ENCODE measurements around the gene TEDC2. TPM values are rescaled to one million over a fixed set of nuclear protein-coding genes. Genes with fewer than 3 reads are reported as not detected.
A peak's percentile ranks its signal among the peaks of the same experiment; 100 is the strongest.

Gene TEDC2
- total and polyA plus RNA-seq, 7 experiments from 2014 or later = 0.32 to 16.7 (median 0.62) TPM; not detected in 1

DNA sequence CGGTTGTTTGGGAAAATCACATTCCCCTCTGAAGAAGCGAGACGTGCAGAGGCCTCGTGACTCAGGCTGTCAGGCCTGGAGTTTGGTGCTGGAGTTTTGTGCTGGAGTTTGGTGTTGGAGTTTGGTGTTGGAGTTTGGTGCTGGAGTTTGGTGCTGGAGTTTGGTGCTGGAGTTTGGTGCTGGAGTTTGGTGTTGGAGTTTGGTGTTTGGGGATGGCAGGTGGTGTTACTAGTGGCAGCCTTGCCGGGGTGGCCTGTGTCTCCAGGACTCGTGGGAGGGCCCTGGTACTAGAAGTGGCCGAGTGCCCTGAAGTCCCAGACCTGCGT is 27.6 kb downstream of the TEDC2 start:
- no peaks in the 10 kb centered on the region for H3K36me3 ChIP-seq (ENCODE audit: control insufficient read depth in 2 of 3, insufficient read depth in 3 of 3, low read length in 3 of 3)
- peak overlapping the region; percentile 39 to 76 (median 56) for H3K4me3 Mint-ChIP-seq
- peaks cover 10 to 15% of the 10 kb centered on the region in 2 donors for H3K4me1 ChIP-seq (ENCODE audit: control insufficient read depth in 2 of 2, insufficient read depth in 2 of 2, low read length in 2 of 2)
- H3K4me1 Mint-ChIP-seq = peaks cover 11 to 20% (median 13%) of the 10 kb centered on the region in 7 donors
- H3K27me3 ChIP-seq (ENCODE audit: control insufficient read depth in 2 of 2, insufficient read depth in 2 of 2, low read length in 2 of 2) = no peaks in the 10 kb centered on the region
- CTCF ChIA-PET = interaction anchor here (1.4 to 1.5 kb wide), 2 partner anchors 58 to 293 kb away, joined by 4 to 6 read pairs; partner anchors contain the start of gene CCNF
- POLR2A ChIA-PET = interaction anchor here (1.3 to 1.6 kb wide), 3 partner anchors 27 to 92 kb away, joined by 3 read pairs; partner anchors contain the start of genes ATP6V0C and CCNF
- no peaks in the 10 kb centered on the region for H3K36me3 Mint-ChIP-seq
- DNase-seq = no peak
- peak overlapping the region; percentile 25 to 94 (median 75) for H3K27ac Mint-ChIP-seq
- ATAC-seq = no peak
- no peaks in the 10 kb centered on the region for H3K27me3 Mint-ChIP-seq
- intact Hi-C loops (cut with micrococcal nuclease) = loop anchor here (1.0 kb wide), 7 partner anchors 13 to 292 kb away; partner anchors contain the start of genes ABCA3 (in 2 of the 2), CCNF (in 1 of the 2), ECI1 (in 1 of the 2) and RNPS1 (in 1 of the 2)
- no peaks in the 10 kb centered on the region for H3K9me3 ChIP-seq (ENCODE audit: control insufficient read depth in 2 of 3, low read length in 3 of 3)
- no peak overlapping the region for H3K4me3 ChIP-seq (ENCODE audit: low read length)
- peak overlapping the region; percentile 24 for H3K27ac ChIP-seq (ENCODE audit: low read depth, low read length)
- H3K9me3 Mint-ChIP-seq = no peaks in the 10 kb centered on the region

DNA sequence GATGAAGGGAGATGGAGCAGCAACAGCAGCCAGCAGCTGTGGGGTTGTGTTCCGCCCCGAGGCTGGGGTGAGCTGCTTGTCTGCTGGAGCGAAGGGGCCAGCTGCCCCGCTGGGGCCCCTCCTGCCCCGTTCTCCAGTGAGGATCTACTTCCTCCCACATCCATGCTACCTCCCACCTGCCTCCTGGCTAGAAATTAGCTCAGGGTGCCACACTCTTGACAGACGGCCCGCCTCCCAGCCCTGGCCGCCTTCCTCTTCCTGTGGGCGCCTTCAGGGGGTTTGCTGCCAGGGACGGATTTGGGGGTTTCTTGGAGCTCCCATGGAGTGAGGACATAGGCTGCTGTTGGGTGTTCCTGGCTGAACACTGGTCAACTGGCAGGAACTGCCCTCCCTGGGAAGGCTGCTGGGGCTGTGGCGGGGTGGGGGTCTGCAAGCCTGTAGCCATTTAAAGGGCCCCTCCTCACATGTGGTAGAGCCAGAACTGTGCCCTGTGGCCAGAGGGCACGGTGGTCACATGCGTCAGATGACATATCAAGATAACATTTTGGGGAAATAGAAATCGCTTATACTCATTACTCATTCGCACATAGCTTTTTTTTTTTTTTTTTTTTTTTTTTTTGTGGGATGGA is 28.1 kb downstream of the TEDC2 start:
- ChIA-PET POLR2A (interaction anchor here (0.6 to 0.8 kb wide), 3 partner anchors 149 to 479 kb away, joined by 3 read pairs; no protein-coding TSS in a partner anchor), CTCF (interaction anchor here (1.1 to 1.4 kb wide), 2 partner anchors 148 to 293 kb away, joined by 4 read pairs; partner anchors contain the start of gene ABCA3)
- no peak overlapping the region for H3K27ac Mint-ChIP-seq
- H3K27me3 Mint-ChIP-seq = no peaks in the 10 kb centered on the region
- Histone ChIP-seq H3K4me3 (ENCODE audit: low read length) (no peak overlapping the region), H3K36me3 (ENCODE audit: control insufficient read depth in 2 of 3, insufficient read depth in 3 of 3, low read length in 3 of 3) (no peaks in the 10 kb centered on the region), H3K27ac (ENCODE audit: low read depth, low read length) (no peak overlapping the region), H3K4me1 (ENCODE audit: control insufficient read depth in 2 of 2, insufficient read depth in 2 of 2, low read length in 2 of 2) (peaks cover 10 to 15% of the 10 kb centered on the region in 2 donors), H3K27me3 (ENCODE audit: control insufficient read depth in 2 of 2, insufficient read depth in 2 of 2, low read length in 2 of 2) (no peaks in the 10 kb centered on the region), H3K9me3 (ENCODE audit: control insufficient read depth in 2 of 3, low read length in 3 of 3) (no peaks in the 10 kb centered on the region)
- DNase-seq (no peak), ATAC-seq (peak; percentile 45)
- intact Hi-C loops (cut with micrococcal nuclease) = loop anchor here (1.0 kb wide), 7 partner anchors 14 to 293 kb away; partner anchors contain the start of genes ABCA3 (in 2 of the 2), CCNF (in 1 of the 2), ECI1 (in 1 of the 2) and RNPS1 (in 1 of the 2)
- H3K4me1 Mint-ChIP-seq = peaks cover 11 to 16% (median 13%) of the 10 kb centered on the region in 7 donors
- no peaks in the 10 kb centered on the region for H3K9me3 Mint-ChIP-seq
- no peaks in the 10 kb centered on the region for H3K36me3 Mint-ChIP-seq
- peak overlapping the region in 1 of 10 donors; percentile 68 for H3K4me3 Mint-ChIP-seq

DNA sequence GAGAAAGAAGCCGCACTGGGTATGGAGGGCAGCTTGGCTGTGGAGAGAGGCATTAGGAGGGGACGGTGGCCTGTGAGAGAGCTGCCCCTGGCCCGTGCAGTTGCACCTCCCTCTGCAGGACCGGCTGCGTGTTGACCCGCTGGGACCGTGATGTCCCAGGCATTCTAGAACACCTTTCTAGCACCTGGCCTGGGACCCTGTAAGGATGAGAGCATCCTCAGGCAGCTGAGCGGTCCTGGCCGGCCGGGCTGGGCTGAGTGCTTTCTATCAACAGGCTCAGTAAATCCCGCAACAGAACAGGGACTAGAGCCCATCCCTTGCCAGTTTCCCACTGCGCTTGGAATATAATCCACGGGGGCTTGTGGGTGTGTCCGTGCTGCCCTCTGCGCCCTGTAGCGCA is 29.7 kb downstream of the TEDC2 start:
- H3K9me3 Mint-ChIP-seq = no peaks in the 10 kb centered on the region
- ChIA-PET CTCF (interaction anchor here (0.6 kb wide), 1 partner anchor 228 kb away, joined by 3 read pairs; no protein-coding TSS in a partner anchor), POLR2A (no interaction called here)
- no peak overlapping the region for H3K27ac Mint-ChIP-seq
- peaks cover 10 to 15% of the 10 kb centered on the region in 2 donors for H3K4me1 ChIP-seq (ENCODE audit: control insufficient read depth in 2 of 2, insufficient read depth in 2 of 2, low read length in 2 of 2)
- ATAC-seq (no peak), DNase-seq (no peak)
- H3K4me3 Mint-ChIP-seq = no peak overlapping the region
- H3K4me3 ChIP-seq (ENCODE audit: low read length) = no peak overlapping the region
- no peaks in the 10 kb centered on the region for H3K36me3 ChIP-seq (ENCODE audit: control insufficient read depth in 2 of 3, insufficient read depth in 3 of 3, low read length in 3 of 3)
- no peak overlapping the region for H3K27ac ChIP-seq (ENCODE audit: low read depth, low read length)
- H3K27me3 Mint-ChIP-seq = no peaks in the 10 kb centered on the region
- no peaks in the 10 kb centered on the region for H3K9me3 ChIP-seq (ENCODE audit: control insufficient read depth in 2 of 3, low read length in 3 of 3)
- intact Hi-C loops (cut with micrococcal nuclease) = no loop called here
- H3K4me1 Mint-ChIP-seq = peaks cover 11 to 14% (median 12%) of the 10 kb centered on the region in 7 donors
- no peaks in the 10 kb centered on the region for H3K27me3 ChIP-seq (ENCODE audit: control insufficient read depth in 2 of 2, insufficient read depth in 2 of 2, low read length in 2 of 2)
- H3K36me3 Mint-ChIP-seq = no peaks in the 10 kb centered on the region

DNA sequence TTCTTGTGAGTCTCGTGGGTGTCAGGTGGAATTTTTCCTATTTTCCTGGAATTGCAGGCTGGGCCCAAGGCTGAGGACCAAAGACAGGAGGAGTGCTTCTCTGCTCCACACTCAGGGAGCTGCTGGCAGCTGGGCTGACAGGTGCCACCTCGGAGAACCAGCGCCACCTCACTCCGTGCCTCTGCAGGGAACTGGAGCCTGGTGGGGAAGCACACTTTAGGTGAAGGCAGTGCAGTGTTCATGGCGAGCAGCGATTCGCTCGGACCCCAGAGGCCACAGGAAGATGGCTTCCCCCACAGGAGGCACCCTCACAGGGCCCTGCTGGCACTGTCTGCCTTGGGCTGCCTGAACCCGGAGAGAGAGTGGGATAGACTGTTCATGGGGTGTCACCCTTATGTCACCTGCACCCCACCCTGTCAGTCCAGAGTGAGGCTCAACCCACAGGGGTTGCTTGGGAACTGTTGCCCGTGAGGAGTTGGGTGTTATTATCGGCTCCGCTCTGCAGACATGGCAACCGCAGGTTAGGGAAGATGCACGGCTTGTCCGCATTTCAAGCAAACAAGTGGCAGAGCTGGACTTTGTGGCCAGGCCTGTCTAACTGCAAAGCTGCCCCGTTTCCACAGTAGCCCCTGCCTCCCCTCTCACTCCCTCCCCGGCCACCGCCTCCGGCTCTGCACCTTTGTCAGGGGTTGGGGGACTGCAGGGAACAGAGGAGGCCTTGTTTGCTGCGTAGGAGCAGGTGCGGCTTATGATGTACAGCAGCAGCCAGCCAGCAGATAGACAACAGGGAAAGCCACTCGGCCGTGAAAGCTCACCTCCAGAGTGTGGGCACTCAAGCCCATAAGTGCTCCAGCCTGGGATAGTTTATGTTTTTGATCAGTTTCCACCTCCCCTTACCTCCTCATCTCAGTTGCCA is 30.5 kb downstream of the TEDC2 start:
- H3K36me3 ChIP-seq (ENCODE audit: control insufficient read depth in 2 of 3, insufficient read depth in 3 of 3, low read length in 3 of 3) = no peaks in the 10 kb centered on the region
- Mint-ChIP-seq H3K27ac (no peak overlapping the region), H3K9me3 (no peaks in the 10 kb centered on the region), H3K36me3 (no peaks in the 10 kb centered on the region), H3K4me1 (peaks cover 10 to 13% (median 11%) of the 10 kb centered on the region in 7 donors), H3K4me3 (no peak overlapping the region), H3K27me3 (no peaks in the 10 kb centered on the region)
- H3K27me3 ChIP-seq (ENCODE audit: control insufficient read depth in 2 of 2, insufficient read depth in 2 of 2, low read length in 2 of 2) = no peaks in the 10 kb centered on the region
- DNase-seq (no peak), ATAC-seq (no peak)
- CTCF ChIA-PET = no interaction called here
- intact Hi-C loops (cut with micrococcal nuclease) = no loop called here
- POLR2A ChIA-PET = no interaction called here
- H3K4me3 ChIP-seq (ENCODE audit: low read length) = no peak overlapping the region
- no peaks in the 10 kb centered on the region for H3K9me3 ChIP-seq (ENCODE audit: control insufficient read depth in 2 of 3, low read length in 3 of 3)
- no peak overlapping the region for H3K27ac ChIP-seq (ENCODE audit: low read depth, low read length)
- peaks cover 10 to 15% of the 10 kb centered on the region in 2 donors for H3K4me1 ChIP-seq (ENCODE audit: control insufficient read depth in 2 of 2, insufficient read depth in 2 of 2, low read length in 2 of 2)

DNA sequence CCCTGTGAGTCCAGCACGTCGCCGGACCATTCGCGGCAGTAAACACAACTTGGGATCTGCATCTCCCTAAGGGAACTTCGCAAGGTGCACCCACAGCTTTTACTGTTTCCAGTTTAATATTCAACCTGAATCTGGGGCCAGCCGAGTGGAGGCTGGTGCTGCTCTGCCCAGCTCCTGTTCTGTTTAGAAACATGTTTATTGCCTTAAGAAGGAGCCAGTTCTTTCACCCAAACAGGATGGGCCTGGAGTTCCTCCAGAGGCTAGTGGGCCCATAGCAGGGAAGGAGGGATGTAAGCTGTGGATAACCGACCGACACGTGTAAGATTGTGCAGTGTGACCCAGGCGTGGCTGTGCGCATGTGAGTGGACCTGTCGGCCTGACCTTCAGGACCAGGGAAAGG is 32.4 kb downstream of the TEDC2 start:
- H3K4me1 Mint-ChIP-seq = peaks cover 3 to 5% (median 4%) of the 10 kb centered on the region in 7 donors
- ATAC-seq (no peak), DNase-seq (no peak)
- no peaks in the 10 kb centered on the region for H3K27me3 Mint-ChIP-seq
- intact Hi-C loops (cut with micrococcal nuclease) = no loop called here
- no peaks in the 10 kb centered on the region for H3K27me3 ChIP-seq (ENCODE audit: control insufficient read depth in 2 of 2, insufficient read depth in 2 of 2, low read length in 2 of 2)
- POLR2A ChIA-PET = no interaction called here
- H3K4me3 ChIP-seq (ENCODE audit: low read length) = no peak overlapping the region
- peaks cover 2 to 4% of the 10 kb centered on the region in 2 donors for H3K4me1 ChIP-seq (ENCODE audit: control insufficient read depth in 2 of 2, insufficient read depth in 2 of 2, low read length in 2 of 2)
- CTCF ChIA-PET = interaction anchor here (0.9 kb wide), 1 partner anchor 9 kb away, joined by 3 read pairs; no protein-coding TSS in a partner anchor
- no peak overlapping the region for H3K27ac ChIP-seq (ENCODE audit: low read depth, low read length)
- no peaks in the 10 kb centered on the region for H3K9me3 Mint-ChIP-seq
- no peaks in the 10 kb centered on the region for H3K9me3 ChIP-seq (ENCODE audit: control insufficient read depth in 2 of 3, low read length in 3 of 3)
- peak overlapping the region in 1 of 9 donors; percentile 36 for H3K27ac Mint-ChIP-seq
- H3K4me3 Mint-ChIP-seq = no peak overlapping the region
- H3K36me3 ChIP-seq (ENCODE audit: control insufficient read depth in 2 of 3, insufficient read depth in 3 of 3, low read length in 3 of 3) = peaks cover 0 to 15% (median 0%) of the 10 kb centered on the region in 3 experiments
- H3K36me3 Mint-ChIP-seq = peaks cover 0 to 3% (median 0%) of the 10 kb centered on the region in 5 donors

DNA sequence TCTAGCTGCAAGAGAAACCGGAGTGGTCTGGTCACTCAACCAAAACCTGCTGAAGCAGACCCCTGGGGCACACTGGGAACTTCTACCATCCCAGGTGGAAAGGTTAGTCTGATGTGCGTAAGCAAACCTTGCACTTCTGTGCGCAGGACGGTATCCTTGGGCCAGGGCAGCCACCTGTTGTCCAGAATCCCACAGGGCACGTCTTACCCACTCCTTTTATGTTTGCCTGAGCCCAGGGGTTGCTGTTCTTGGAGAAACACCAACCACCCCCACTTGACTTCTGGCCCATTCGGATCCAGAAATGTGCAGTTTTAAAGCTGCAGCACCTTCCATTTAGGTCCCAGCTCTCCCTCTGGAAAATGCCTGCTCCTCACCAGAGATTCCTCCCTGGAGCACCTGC is 33.7 kb downstream of the TEDC2 start:
- Mint-ChIP-seq H3K36me3 (peaks cover 0 to 8% (median 0%) of the 10 kb centered on the region in 5 donors), H3K9me3 (no peaks in the 10 kb centered on the region), H3K27me3 (no peaks in the 10 kb centered on the region), H3K4me3 (no peak overlapping the region), H3K4me1 (no peaks in the 10 kb centered on the region), H3K27ac (no peak overlapping the region)
- Histone ChIP-seq H3K4me3 (ENCODE audit: low read length) (no peak overlapping the region), H3K27me3 (ENCODE audit: control insufficient read depth in 2 of 2, insufficient read depth in 2 of 2, low read length in 2 of 2) (no peaks in the 10 kb centered on the region), H3K27ac (ENCODE audit: low read depth, low read length) (no peak overlapping the region), H3K36me3 (ENCODE audit: control insufficient read depth in 2 of 3, insufficient read depth in 3 of 3, low read length in 3 of 3) (peaks cover 0 to 19% (median 0%) of the 10 kb centered on the region in 3 experiments), H3K4me1 (ENCODE audit: control insufficient read depth in 2 of 2, insufficient read depth in 2 of 2, low read length in 2 of 2) (no peaks in the 10 kb centered on the region), H3K9me3 (ENCODE audit: control insufficient read depth in 2 of 3, low read length in 3 of 3) (no peaks in the 10 kb centered on the region)
- DNase-seq (no peak), ATAC-seq (no peak)
- ChIA-PET POLR2A (no interaction called here), CTCF (no interaction called here)
- intact Hi-C loops (cut with micrococcal nuclease) = no loop called here

All from naive thymus-derived CD4-positive, alpha-beta T cell (primary cell).